Activated CD8-positive, alpha-beta memory T cell treated with anti-CD3 and anti-CD28 coated beads, Interleukin-2, amount 50 U/mL, for 1 hour (primary cell): Measurements from ENCODE around the gene RIPOR2.
"Not testable (repeated sequence)": the region's sequence is repeated elsewhere in the genome, so short reads cannot be mapped to it uniquely, and the experiment has no call there.

ENCODE experiments used
- DNase-seq: peaks from one replicate; pipeline ENCODE4 v3.0.0-alpha.2; 2020; ENCODE audit errors: extremely low read depth

Gene RIPOR2

DNA sequence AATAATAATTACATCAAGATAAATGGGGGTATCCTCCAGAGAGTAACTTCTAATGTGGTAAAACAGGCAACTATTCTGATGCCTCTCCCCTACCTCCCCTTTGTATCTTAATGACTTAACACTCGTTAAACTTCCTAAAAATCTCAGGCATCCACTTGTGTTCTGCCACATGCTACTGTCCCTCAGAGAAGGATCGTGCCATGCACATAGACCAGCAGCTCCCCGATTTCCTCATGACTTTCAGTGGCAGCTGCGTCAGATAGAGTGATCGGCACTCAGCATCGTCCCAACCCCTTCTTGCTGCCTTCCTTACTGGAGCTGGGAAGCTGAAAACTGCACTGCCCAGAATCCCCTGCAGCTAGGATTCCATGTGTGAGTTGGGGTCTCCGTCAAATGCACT lies 32.1 kb downstream of the RIPOR2 start:
- no peak for DNase-seq

DNA sequence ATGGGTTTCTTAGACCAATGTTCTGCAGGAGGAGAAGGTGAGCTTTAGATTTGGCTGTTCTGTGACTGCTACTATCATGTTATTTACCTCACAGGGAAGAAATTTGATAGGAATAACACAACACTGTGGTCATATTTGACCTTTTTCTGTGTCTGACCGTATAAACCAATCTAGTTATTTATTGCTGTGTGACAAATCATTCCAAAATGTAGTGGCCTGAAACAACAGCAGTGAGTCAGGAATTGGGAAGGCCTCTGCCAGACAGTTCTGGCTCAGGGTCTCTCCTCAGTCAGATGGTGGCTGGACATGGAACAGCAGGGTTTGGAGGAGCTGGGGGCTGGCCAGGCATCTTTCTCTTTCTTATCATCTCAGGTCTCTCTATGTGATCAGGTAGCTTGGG lies 33.0 kb downstream of the RIPOR2 start:
- no peak for DNase-seq

DNA sequence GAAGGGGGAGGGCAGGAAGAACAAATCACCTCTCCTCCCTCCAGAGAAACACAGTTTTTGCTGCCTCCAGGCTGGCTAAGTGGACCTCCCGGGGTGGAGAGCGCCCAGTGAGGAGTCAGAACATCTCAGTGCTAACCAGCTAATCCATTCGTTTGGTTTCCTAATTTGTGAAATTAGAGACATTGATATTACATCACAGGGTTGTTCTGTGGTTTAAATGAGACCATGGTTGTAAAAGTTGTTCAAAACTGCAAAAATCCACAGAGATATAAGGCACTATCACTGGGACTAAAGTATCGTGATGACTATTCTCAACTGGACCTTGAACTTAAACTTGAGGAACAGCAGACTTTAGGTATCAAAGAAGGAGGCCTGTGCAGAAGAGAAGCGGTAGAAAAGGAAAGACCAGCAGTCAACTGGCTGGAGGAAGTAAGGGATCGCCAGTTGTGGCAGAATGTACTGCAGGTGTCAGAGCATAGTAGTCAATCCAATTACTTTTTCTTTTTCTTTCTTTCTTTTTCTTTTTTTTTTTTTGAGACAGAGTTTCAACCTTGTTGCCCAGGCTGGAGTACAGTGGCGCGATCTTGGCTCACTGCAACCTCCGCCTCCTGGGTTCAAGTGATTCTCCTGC lies 33.9 kb downstream of the RIPOR2 start:
- DNase-seq, result no peak

DNA sequence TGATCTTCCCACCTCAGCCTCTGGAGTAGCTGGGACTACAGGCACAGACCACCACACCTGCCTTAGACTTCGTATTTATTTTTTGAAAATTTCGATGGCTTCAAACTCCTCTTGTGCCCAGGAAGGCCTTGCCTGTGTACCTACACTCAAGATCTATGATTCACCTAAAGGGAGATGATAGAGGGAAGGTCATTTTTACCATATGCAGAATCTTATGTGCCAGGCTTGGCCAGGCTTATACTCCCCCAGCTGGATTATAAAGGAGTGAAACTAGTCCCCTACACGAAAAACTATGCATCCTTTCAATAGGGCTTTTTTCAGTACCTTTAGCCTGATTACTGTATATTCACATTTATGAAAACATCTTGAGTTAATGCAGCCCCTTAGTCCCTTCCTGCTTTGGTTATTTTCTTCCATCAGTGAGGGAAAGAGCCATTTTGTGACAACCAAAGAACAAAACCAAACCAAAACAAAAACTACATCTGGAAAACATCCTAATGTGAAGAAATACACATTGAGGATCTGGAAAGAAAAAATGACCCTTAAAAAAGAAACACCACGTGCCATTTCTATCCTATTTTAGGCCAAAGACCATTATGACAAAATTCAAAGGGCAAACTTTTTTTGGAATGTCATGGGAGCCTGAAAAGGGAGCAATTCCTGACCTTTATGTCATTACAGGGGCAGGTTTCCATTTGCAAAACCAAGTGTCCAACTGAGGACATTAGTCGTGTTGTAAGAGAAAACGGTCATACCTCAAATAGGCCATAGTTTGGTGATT lies 34.7 kb downstream of the RIPOR2 start:
- DNase-seq, result no peak

DNA sequence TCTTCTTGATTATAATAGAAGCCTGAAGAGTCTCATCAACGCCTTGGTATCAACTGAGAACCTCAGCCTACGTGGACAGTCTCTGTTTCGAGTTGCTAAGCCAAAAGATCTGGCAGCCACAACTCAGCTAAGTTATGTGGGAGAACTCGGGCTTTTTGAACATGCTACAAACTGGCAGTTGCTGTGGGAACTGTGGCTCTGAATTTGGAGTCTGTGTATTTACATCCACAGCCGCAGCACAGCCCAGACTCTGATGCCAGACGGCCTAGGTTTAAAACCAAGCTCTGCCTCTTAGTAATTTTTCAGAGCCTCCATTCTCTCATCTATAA lies 35.8 kb downstream of the RIPOR2 start:
- DNase-seq, result no peak

DNA sequence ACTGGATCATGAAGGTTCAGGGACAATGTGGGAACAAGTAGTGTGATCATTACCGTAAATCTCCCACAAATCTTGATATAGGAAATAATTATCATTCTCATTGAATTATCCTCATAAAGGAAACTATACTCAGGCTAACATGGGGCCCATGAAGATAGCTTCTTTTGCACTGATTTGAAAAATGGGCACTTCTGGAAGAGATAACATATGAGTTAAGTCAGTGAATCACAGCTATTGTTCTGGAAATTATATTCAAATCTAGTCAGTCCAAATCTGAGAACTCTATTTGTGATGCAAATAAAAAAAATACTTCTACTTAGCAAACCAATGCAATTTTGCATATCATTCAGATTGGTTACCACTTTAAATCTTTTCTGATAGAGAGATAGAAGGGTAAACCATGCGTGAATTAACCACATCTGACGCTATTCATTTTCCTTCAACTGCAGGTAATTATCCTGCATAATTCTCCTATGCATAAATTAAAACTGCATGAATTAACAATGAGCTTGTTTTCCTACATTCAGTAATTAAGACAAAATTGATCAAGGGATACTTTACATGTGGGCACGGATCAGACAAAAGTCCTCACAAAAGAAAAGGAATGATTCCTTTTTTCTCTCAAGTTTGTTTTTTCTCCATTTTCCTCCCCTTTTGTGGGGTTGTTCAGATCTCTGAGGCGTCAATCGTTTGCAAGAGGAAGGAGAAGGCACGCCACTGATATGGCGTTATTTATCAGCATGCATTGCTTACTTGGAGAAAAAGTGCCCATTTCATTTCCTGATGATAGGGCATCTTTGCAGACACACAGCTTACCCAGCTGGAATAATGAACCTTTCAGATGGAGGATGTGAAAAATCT lies 36.4 kb downstream of the RIPOR2 start:
- no peak for DNase-seq

DNA sequence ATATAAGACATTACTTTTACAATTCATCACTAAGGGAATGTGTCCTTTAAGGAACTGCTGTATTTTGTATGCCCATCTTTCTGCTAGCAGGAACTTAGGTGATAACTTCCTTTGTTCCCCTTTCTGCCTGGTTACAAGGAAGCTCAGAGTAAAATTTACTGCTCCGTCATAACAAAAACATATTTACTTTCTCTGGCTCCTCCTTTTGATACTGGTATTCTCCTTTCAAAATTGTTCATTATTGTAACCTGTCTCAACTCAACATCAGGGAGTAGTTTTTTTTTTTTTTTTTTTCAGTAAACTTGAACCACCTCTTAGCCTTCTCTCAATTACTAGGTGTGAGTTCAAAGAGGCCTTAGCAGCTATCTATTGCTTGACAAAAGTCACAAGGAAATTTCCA lies 37.1 kb downstream of the RIPOR2 start:
- DNase-seq, result no peak

DNA sequence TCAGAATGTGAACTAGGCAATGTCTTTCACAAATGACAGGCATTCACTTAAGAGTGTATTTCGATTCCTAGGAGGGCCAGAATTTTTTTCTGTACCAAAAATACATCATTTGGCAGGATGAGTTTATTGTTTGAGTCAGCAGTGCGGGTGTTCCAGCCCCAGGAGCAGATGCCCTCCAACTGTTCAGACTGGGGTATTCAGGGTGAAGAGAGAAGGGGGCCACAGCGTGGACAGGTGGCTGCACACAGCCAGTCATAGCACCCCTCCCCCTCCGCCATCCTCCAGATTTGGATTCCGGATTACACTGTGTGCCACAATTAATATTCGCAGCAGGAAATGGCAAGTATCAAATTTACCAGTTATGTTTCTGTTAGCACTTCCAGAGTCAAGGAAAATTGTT lies 38.6 kb downstream of the RIPOR2 start:
- DNase-seq, result no peak

DNA sequence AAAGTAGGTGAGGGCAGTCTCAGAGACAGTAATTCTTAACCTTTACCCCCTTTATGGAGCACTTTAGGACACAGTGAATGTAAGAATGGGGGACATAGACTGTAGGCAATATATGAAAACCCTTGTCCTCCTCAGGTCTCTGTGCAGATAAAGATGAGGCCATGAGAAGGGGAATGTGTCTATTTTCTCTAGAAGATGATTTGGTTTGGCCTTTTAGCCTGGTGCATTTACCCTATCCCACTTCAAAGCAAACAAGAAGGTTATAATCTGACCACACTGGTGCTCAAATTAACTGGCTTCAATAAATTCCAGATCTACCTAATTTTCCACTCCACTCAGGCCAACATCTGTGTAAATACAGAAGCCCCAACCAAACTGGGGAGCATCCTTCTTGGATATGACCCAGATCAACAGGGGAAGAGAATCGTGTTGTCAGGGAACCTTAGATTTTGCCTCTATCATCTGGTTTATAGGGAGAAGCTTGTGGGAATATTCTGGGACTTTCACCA lies 42.4 kb downstream of the RIPOR2 start:
- DNase-seq, result no peak

DNA sequence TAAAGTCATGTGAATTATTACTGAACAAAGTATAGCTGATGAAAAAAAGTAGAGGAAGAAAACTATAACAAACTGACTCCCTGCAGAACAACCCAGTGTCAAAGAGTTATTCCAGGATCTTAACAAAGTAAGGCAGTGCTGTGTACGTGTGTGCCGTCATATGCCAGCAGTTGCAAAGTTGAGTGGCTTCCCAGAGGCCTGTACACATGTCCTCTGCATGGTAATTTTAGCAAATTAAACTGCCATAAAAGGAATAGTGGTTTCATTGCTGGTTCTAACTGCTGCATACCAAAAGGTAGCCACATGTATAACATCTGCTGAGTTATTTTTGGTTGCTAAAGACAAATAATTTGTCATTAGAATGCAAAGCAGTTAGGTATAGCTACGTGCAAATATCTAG lies 44.8 kb downstream of the RIPOR2 start:
- no peak for DNase-seq

DNA sequence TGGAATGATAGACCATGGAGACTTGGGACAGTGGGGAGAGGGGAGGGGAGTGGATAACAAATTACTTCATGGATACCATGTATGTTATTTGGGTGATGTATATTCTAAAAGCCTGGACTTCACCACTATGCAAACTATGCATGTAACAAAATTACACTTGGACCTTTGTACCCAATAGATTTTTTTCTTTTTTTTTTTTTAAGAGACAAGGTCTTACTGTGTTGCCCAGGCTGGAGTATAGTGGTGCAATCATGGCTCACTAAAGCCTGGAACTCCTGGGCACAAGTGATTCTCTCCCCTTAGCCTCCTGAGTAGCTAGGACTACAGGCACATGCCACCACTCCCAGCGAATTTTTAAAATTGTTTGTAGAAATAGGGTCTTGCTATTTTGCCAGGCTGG lies 45.3 kb downstream of the RIPOR2 start:
- no peak for DNase-seq

DNA sequence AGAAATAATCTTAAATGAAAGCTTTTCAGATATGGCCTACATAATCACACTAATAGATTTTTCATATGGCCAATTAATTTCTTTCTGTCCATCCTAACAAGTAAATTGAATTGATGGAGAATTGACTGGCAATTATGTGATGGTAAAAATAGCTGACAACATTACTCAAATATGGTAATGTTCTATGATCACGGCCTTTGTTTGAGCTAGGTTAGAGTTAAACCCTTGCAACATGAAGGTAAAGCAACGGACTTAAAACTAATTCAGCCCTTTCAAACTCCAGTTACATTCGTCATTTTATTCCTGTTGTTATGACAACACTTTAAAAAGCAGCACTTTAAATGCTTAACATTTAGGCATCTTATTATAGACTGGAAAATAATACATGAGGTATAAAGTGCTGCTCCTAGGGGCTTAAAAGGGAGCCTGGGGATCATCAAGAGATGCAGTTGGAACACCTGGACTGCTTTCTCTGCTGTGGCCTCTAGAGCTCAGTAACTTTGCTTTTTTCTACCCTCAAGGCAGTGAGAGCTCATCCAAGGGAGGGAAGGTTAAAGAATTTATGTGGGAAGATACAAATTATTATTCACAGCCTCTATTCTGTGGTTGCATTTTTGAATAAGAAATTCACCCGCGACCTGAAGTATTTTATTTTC lies 46.9 kb downstream of the RIPOR2 start:
- DNase-seq, result no peak

DNA sequence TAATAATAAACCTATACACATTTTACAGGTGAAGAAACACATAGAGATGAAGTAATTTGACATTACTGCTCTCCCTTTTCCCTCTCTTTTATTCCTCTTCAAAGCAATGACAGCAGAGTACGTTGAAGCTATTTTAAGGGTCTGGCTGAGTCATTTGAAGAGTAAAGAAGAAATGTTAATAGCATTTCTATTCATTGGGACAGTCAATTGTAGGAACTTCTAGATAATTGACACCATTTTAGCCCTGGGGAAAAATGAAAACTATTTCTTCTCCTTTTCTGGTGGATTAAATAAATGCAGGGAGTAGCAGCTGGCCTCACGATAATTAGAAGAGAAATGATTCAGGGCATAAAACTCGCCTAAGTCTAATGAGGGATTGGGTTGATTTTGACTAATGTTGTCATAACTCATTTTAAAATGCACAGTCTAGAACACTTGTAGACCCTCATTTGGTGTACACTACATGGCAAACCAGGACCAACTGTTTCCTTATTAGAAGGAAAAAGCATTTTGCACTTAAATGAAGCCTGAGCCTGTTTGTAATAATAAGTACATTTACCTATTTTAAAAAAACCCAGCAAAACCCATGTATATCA lies 48.1 kb downstream of the RIPOR2 start:
- DNase-seq, result no peak

DNA sequence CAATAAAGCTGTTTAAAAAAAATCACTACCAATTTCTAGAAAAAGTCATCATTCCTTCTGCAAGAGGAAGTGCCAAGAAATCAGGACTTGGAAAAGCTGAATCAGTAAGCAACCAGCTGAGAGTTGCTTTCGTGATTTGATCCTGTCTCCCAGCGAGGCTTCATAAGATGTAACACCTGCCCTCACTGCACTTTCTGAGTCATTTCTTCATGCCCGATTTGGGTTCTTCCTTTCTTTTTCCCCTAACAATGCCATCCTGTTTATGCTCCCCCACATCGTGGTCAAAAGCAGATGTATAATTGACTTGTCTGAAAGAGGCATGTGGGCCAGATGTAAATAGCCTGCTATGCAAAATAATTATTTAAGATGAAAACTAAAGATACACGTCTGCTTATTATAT lies 52.1 kb downstream of the RIPOR2 start:
- no peak for DNase-seq

DNA sequence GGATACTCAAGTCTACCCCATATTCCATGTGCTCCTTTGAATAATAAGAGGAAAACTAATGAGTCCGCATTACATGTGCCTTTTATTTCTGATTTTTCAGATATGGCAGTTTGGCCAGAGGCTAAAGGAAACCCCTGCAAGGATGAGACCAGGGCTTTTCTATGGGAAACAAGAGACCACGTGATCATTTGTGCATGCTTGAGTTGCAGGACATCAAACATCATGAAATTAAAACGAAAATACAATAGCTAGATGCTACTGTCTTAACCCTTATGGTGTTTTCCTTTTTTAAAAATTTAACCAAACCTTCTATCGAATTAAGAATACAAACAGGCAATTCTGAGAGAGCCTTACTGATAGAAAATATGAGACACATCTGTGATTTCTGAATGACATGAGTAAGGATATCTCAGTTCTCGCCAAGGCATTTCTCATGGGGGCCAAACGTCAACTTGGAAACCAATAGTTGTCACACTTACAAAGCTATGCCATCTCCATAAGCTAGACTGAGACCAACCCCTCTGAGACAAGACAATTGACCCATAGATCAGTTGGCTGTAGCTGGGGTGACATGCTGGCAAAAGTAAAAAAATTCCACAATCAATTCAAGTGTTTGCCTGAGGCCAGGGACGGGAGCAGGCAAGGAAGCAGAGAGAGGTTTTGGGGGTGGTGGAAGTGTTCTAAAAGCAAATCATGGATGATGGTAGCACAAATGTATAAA lies 52.8 kb downstream of the RIPOR2 start:
- no peak for DNase-seq

DNA sequence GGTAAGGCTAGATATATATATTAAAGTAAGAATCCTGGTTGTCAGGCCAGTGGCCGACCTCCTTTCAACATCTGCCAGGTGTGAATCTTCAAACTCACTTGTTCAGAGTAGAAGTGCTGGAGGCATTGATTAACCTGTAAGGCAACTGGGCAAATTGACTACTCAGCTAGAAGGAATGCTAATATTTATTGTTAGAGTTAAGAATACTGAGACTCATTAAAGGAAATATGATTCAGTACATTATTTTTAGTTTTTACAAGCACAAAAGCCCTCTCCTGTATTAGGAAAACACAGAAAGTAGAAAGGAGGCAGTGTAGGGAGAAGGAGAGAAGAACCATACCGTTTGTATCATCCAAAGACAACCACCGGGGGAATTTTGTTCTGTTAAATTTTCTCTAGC lies 53.5 kb downstream of the RIPOR2 start:
- no peak for DNase-seq

DNA sequence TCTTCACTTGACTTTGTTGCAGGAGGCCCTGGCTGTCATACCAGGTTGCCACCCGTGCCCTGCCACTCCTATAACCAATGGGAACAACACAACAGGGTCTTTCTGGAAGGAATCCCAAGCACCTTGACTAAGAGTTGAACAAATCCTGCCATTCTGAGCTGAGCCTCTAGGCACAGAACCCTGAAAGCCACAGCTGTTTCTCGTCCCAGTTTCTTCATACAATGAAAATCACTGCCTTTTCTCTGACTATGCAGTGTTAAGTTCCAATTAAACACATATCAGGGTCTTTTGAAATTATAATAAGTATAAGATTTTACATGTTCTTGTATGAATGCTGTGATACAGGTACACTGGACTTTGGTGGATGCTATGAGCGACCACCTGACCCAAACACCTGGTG lies 54.4 kb downstream of the RIPOR2 start:
- DNase-seq, result no peak

DNA sequence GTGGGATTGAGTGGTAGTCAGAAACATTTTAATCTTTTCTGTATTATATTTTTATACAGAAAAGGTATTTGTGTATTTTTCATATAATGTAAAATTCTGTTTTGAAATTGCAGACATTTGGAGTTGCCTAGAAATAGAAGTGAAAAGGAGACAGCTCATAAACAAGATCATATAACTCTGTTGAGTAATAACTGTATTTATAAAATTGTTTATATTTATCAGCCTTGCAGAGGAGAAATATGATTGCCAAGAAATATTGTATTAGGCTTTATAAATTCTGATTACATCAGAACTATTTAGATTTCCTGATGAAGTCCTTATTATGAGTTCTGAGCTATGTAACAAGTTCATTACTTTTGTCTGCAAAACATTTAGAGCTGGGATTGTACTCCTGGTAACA lies 55.3 kb downstream of the RIPOR2 start:
- DNase-seq, result no peak

DNA sequence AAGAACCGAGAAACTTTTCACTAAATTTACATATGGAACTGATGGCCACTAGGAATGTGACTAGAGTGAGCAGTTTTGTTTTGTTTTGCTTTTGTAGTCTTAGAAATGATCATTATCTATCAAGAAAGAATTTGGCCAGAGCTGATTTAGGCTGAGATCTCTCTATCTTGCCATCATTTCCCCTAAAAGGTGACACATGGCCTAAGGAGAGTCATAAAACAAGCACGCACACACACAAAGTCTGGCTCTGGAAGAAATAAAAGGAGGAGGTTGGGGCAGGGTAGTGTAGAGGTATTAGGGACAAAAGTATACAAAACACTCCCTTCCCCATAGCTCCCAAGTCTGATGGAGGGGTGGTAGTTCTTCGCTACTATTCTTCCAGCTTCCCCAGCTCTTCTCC lies 56.4 kb downstream of the RIPOR2 start:
- DNase-seq, result no peak

DNA sequence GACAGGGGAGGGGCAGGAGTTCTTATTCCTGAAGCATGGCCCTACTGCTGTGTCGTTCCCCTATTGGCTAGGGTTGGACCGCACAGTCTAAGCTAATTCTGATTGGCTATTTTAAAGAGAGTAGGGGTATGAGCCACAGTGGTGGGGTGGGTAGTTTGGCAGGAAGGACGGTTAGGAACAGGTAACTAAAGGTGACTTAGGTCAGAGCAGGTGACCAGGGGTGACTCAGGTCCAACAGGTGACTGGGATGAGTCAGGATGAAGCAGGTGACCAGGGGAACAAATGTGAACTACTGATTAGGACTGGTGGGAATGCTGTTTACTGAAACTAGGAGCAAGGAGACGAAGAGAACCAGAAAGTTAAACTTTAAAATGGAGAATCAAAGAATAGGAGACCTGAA lies 58.0 kb downstream of the RIPOR2 start:
- not testable (repeated sequence) for DNase-seq
